ENCODE measurements around the gene SUMF1.

DNA sequence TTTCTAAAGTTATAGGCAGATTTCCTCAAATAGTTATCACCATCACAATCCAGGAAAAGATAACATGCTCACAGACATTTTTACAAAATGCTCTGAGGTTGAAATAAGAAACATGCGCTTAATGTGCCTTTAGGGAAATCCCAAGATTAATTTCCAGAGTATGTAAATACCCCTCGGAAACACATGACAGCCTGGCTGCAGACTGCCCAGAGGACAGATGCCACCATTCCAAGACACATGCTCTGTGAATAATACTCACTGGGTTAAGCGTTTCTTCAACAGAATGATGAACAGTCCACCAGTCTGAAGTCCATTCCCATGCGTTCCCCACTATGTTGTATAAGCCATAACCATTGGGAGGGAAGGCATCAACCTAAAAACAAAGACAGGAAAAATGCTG lies 56.5 kb downstream of the SUMF1 start:
- TF ChIP-seq JUND (IDR thresholded peaks at IDR 0.05) = no peak
- no peak for TF ChIP-seq CTCF (IDR thresholded peaks at IDR 0.05 in 2 of 3, conservative IDR thresholded peaks at IDR 0.05 in 1 of 3; ENCODE audit: borderline replicate concordance in 1 of 3, insufficient read depth in 1 of 3, low read depth in 2 of 3, low read length in 2 of 3)
- TF ChIP-seq REST (IDR thresholded peaks at IDR 0.05; ENCODE audit: low read depth) = no peak
